HG02884 (cell line): ENCODE data around the gene RSAD1.

Experiments
- ATAC-seq: cut with Tn5 transposase; IDR thresholded peaks from one replicate; pipeline ENCODE4 v1.9.1; 2021; ENCODE audit warnings: mild to moderate bottlenecking, moderate library complexity; ENCODE audit not compliant: unreplicated experiment

RSAD1 gene

GRCh38 chr17:50478391-50479381, at the start of gene RSAD1:
RSAD1 (plus strand) TSS chr17:50478860; CDS start chr17:50478885, 25 bp downstream.
- peak; percentile 84 for ATAC-seq

- no peak for ATAC-seq
These were observed 48.9 kb upstream of the RSAD1 start for GRCh38 chr17:50429793-50430192.

GRCh38 chr17:50430821-50431618, 47.6 kb upstream of the RSAD1 start:
- ATAC-seq = no peak

- ATAC-seq = no peak
These were observed 46.4 kb upstream of the RSAD1 start for GRCh38 chr17:50432125-50432762.

GRCh38 chr17:50437409-50437808, 41.3 kb upstream of the RSAD1 start:
- ATAC-seq = no peak

- ATAC-seq = no peak
These were observed 39.7 kb upstream of the RSAD1 start for GRCh38 chr17:50439008-50439407.

- no peak for ATAC-seq
These were observed 38.4 kb upstream of the RSAD1 start for GRCh38 chr17:50440172-50440837.

- no peak for ATAC-seq
These were observed 37.5 kb upstream of the RSAD1 start for GRCh38 chr17:50440838-50441829.

GRCh38 chr17:50443505-50443974, 35.1 kb upstream of the RSAD1 start:
- ATAC-seq = no peak

- ATAC-seq = no peak
These were observed 33.6 kb upstream of the RSAD1 start for GRCh38 chr17:50444841-50445715.

GRCh38 chr17:50445730-50446325, 32.8 kb upstream of the RSAD1 start:
- no peak for ATAC-seq

GRCh38 chr17:50447870-50448595, 30.6 kb upstream of the RSAD1 start:
- ATAC-seq = no peak

GRCh38 chr17:50448643-50449042, 30.0 kb upstream of the RSAD1 start:
- ATAC-seq = no peak

- no peak for ATAC-seq
These were observed 26.6 kb upstream of the RSAD1 start for GRCh38 chr17:50451943-50452629.

- ATAC-seq = no peak
These were observed 25.9 kb upstream of the RSAD1 start for GRCh38 chr17:50452630-50453300.

- no peak for ATAC-seq
These were observed 24.8 kb upstream of the RSAD1 start for GRCh38 chr17:50453901-50454300.
